ENCODE data around the gene C16orf87.

The C16orf87 gene

GRCh38 chr16:46803373-46803772 lies 27.6 kb downstream of the C16orf87 start:
- Histone ChIP-seq H2AFZ (ENCODE audit: low read length) (no peak overlapping the region), H3K79me2 (ENCODE audit: insufficient read depth, low read length) (peaks cover 17% of the 10 kb centered on the region; the same call in 1 of the 2 replicates), H3K9me2 (replicated peaks; ENCODE audit: low read depth, low read length) (no peaks in the 10 kb centered on the region), H3K9ac (ENCODE audit: low read depth, low read length, poor library complexity, severe bottlenecking) (no peak overlapping the region), H3K27me3 (ENCODE audit: insufficient read depth, low read length, poor library complexity, severe bottlenecking) (no peaks in the 10 kb centered on the region), H3K4me3 (ENCODE audit: low read length, poor library complexity, severe bottlenecking) (no peak overlapping the region), H4K20me1 (ENCODE audit: insufficient read depth, low read length, poor library complexity, severe bottlenecking) (no peaks in the 10 kb centered on the region), H3K4me2 (ENCODE audit: low read depth, low read length, poor library complexity, severe bottlenecking) (no peak overlapping the region), H3K36me3 (ENCODE audit: insufficient read depth, low read length) (peaks cover 18% of the 10 kb centered on the region), H3K4me1 (ENCODE audit: insufficient read depth, low read length, poor library complexity, severe bottlenecking) (peaks cover 10% of the 10 kb centered on the region), H3K9me3 (ENCODE audit: insufficient read depth, low read depth, low read length) (no peaks in the 10 kb centered on the region), H3F3A (ENCODE audit: low read depth) (no peaks in the 10 kb centered on the region)
- no peak for TF ChIP-seq EZH2phosphoT487 (IDR thresholded peaks at IDR 0.05; ENCODE audit: borderline replicate concordance)
- TF ChIP-seq, protein P1, sequence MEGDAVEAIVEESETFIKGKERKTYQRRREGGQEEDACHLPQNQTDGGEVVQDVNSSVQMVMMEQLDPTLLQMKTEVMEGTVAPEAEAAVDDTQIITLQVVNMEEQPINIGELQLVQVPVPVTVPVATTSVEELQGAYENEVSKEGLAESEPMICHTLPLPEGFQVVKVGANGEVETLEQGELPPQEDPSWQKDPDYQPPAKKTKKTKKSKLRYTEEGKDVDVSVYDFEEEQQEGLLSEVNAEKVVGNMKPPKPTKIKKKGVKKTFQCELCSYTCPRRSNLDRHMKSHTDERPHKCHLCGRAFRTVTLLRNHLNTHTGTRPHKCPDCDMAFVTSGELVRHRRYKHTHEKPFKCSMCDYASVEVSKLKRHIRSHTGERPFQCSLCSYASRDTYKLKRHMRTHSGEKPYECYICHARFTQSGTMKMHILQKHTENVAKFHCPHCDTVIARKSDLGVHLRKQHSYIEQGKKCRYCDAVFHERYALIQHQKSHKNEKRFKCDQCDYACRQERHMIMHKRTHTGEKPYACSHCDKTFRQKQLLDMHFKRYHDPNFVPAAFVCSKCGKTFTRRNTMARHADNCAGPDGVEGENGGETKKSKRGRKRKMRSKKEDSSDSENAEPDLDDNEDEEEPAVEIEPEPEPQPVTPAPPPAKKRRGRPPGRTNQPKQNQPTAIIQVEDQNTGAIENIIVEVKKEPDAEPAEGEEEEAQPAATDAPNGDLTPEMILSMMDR (conservative IDR thresholded peaks at IDR 0.05; ENCODE audit: low read length): no peak

- Histone ChIP-seq H3K36me3 (ENCODE audit: insufficient read depth, low read length) (peaks cover 12% of the 10 kb centered on the region; the same call in 1 of the 2 replicates), H3K9me3 (ENCODE audit: insufficient read depth, low read depth, low read length) (peaks cover 4% of the 10 kb centered on the region; the same call in 1 of the 2 replicates), H3K4me1 (ENCODE audit: insufficient read depth, low read length, poor library complexity, severe bottlenecking) (no peaks in the 10 kb centered on the region), H3K9me2 (replicated peaks; ENCODE audit: low read depth, low read length) (no peaks in the 10 kb centered on the region), H3K9ac (ENCODE audit: low read depth, low read length, poor library complexity, severe bottlenecking) (no peak overlapping the region), H3K4me3 (ENCODE audit: low read length, poor library complexity, severe bottlenecking) (no peak overlapping the region), H3F3A (ENCODE audit: low read depth) (no peaks in the 10 kb centered on the region), H4K20me1 (ENCODE audit: insufficient read depth, low read length, poor library complexity, severe bottlenecking) (no peaks in the 10 kb centered on the region), H2AFZ (ENCODE audit: low read length) (no peak overlapping the region), H3K4me2 (ENCODE audit: low read depth, low read length, poor library complexity, severe bottlenecking) (no peak overlapping the region), H3K79me2 (ENCODE audit: insufficient read depth, low read length) (no peaks in the 10 kb centered on the region), H3K27me3 (ENCODE audit: insufficient read depth, low read length, poor library complexity, severe bottlenecking) (no peaks in the 10 kb centered on the region)
- TF ChIP-seq EZH2phosphoT487 (IDR thresholded peaks at IDR 0.05; ENCODE audit: borderline replicate concordance): no peak
- TF ChIP-seq, protein P1 (conservative IDR thresholded peaks at IDR 0.05; ENCODE audit: low read length): peak; percentile 53
These were observed 29.4 kb downstream of the C16orf87 start for GRCh38 chr16:46801428-46802049.

GRCh38 chr16:46800494-46800893 lies 30.5 kb downstream of the C16orf87 start:
- H3K9me2 ChIP-seq (replicated peaks; ENCODE audit: low read depth, low read length): no peaks in the 10 kb centered on the region
- H3K4me2 ChIP-seq (ENCODE audit: low read depth, low read length, poor library complexity, severe bottlenecking): no peak overlapping the region
- no peaks in the 10 kb centered on the region for H3K27me3 ChIP-seq (ENCODE audit: insufficient read depth, low read length, poor library complexity, severe bottlenecking)
- H3K79me2 ChIP-seq (ENCODE audit: insufficient read depth, low read length): no peaks in the 10 kb centered on the region
- H3K36me3 ChIP-seq (ENCODE audit: insufficient read depth, low read length): peaks cover 12% of the 10 kb centered on the region; the same call in 1 of the 2 replicates
- H3K9me3 ChIP-seq (ENCODE audit: insufficient read depth, low read depth, low read length): peaks cover 4% of the 10 kb centered on the region; the same call in 1 of the 2 replicates
- no peak overlapping the region for H3K9ac ChIP-seq (ENCODE audit: low read depth, low read length, poor library complexity, severe bottlenecking)
- H3K4me1 ChIP-seq (ENCODE audit: insufficient read depth, low read length, poor library complexity, severe bottlenecking): no peaks in the 10 kb centered on the region
- no peaks in the 10 kb centered on the region for H4K20me1 ChIP-seq (ENCODE audit: insufficient read depth, low read length, poor library complexity, severe bottlenecking)
- H3K4me3 ChIP-seq (ENCODE audit: low read length, poor library complexity, severe bottlenecking): no peak overlapping the region
- no peak for TF ChIP-seq EZH2phosphoT487 (IDR thresholded peaks at IDR 0.05; ENCODE audit: borderline replicate concordance)
- TF ChIP-seq, protein P1 (conservative IDR thresholded peaks at IDR 0.05; ENCODE audit: low read length): no peak
- H2AFZ ChIP-seq (ENCODE audit: low read length): no peak overlapping the region
- H3F3A ChIP-seq (ENCODE audit: low read depth): no peaks in the 10 kb centered on the region
